CD14-positive monocyte (primary cell): ENCODE results near the gene MAST4. TPM values are rescaled to one million over a fixed set of nuclear protein-coding genes. Genes with fewer than 3 reads are reported as not detected.

Experiments
- DNase-seq, 3 donors: peaks; one replicate each; pipeline ENCODE4 v3.0.0-alpha.2; 2011 to 2022
- H2AFZ ChIP-seq: 2 replicates; pipeline ENCODE4 v1.6.0; 2012; ENCODE audit warnings: mild to moderate bottlenecking, low read depth, low read length, inconsistent platforms; ENCODE audit not compliant: insufficient read depth, poor library complexity, severe bottlenecking
- H3K27ac ChIP-seq, 2 donors: 1 replicate in 1 of 2; 2 replicates in 1 of 2; pipeline ENCODE4 v1.5.1; 2012 to 2013; ENCODE audit warnings: low read length in 2 of 2, control low read depth in 1 of 2, inconsistent platforms in 1 of 2, low read depth in 1 of 2, mild to moderate bottlenecking in 1 of 2
- H3K27me3 ChIP-seq, 2 donors: one replicate each; pipeline versions ENCODE4 v1.6.0 to v1.6.1; 2011 to 2013; ENCODE audit warnings: low read length in 2 of 2; ENCODE audit not compliant: control insufficient read depth in 2 of 2, insufficient read depth in 2 of 2
- H3K36me3 ChIP-seq, 2 donors: replicated peaks in 1 of 2; 1 replicate in 1 of 2; 2 replicates in 1 of 2; pipeline versions ENCODE4 v1.5.1 to v1.6.1; 2012 to 2013; ENCODE audit warnings: low read length in 2 of 2, control low read depth in 1 of 2, inconsistent platforms in 1 of 2, mild to moderate bottlenecking in 1 of 2; ENCODE audit not compliant: insufficient read depth in 2 of 2, control insufficient read depth in 1 of 2
- H3K4me1 ChIP-seq, 2 donors: 1 replicate in 1 of 2; 2 replicates in 1 of 2; pipeline versions ENCODE4 v1.5.1 to v1.6.1; 2012 to 2013; ENCODE audit warnings: low read length in 2 of 2, control low read depth in 1 of 2, inconsistent platforms in 1 of 2, mild to moderate bottlenecking in 1 of 2, moderate library complexity in 1 of 2; ENCODE audit not compliant: insufficient read depth in 2 of 2, control insufficient read depth in 1 of 2
- H3K4me2 ChIP-seq: replicated peaks from 2 replicates; pipeline ENCODE3; 2012; ENCODE audit warnings: low read length, moderate library complexity, mild to moderate bottlenecking; ENCODE audit not compliant: poor library complexity, severe bottlenecking; ENCODE audit errors: extremely low read depth
- H3K4me3 ChIP-seq, 3 experiments: fragments of 200-600 bp in 1 of 3; sonication (generic) in 1 of 3; replicated peaks in 1 of 3; 1 replicate in 2 of 3; 2 replicates in 1 of 3; pipeline ENCODE4 v1.5.1; 2011 to 2013; ENCODE audit warnings: low read length in 3 of 3, mild to moderate bottlenecking in 3 of 3, control low read depth in 2 of 3, low read depth in 2 of 3, inconsistent platforms in 1 of 3, moderate library complexity in 1 of 3
- H3K79me2 ChIP-seq: 2 replicates; pipeline ENCODE4 v1.6.0; 2012; ENCODE audit warnings: mild to moderate bottlenecking, control low read depth, inconsistent platforms, low read length, moderate library complexity; ENCODE audit not compliant: insufficient read depth
- H3K9ac ChIP-seq: 2 replicates; pipeline ENCODE4 v1.6.0; 2017; ENCODE audit warnings: low read length, mild to moderate bottlenecking; ENCODE audit not compliant: insufficient read depth, poor library complexity, severe bottlenecking
- H3K9me3 ChIP-seq, 2 donors: replicated peaks in 1 of 2; 1 replicate in 1 of 2; 2 replicates in 1 of 2; pipeline versions ENCODE4 v1.5.1 to v1.6.1; 2012 to 2013; ENCODE audit warnings: low read length in 2 of 2, control low read depth in 1 of 2; ENCODE audit not compliant: control insufficient read depth in 1 of 2, insufficient read depth in 1 of 2
- H4K20me1 ChIP-seq: 2 replicates; pipeline ENCODE4 v1.6.0; 2012; ENCODE audit warnings: mild to moderate bottlenecking, low read length, control low read depth, moderate library complexity; ENCODE audit not compliant: insufficient read depth
- H3K27ac Mint-ChIP-seq, 7 donors: one replicate each; pipeline ENCODE4 v1.8.0; 2020; ENCODE audit warnings: mild to moderate bottlenecking in 7 of 7, mixed read lengths in 7 of 7, moderate library complexity in 6 of 7, inconsistent platforms in 2 of 7
- H3K27me3 Mint-ChIP-seq, 3 donors: one replicate each; pipeline ENCODE4 v1.8.0; 2021 to 2022; ENCODE audit warnings: low read depth in 3 of 3, mild to moderate bottlenecking in 3 of 3, mixed read lengths in 3 of 3, moderate library complexity in 3 of 3, inconsistent platforms in 1 of 3
- H3K36me3 Mint-ChIP-seq, 2 donors: one replicate each; pipeline ENCODE4 v1.8.0; 2020; ENCODE audit warnings: mixed read lengths in 2 of 2, inconsistent platforms in 1 of 2, mild to moderate bottlenecking in 1 of 2
- H3K4me1 Mint-ChIP-seq: one replicate; pipeline ENCODE4 v1.8.0; 2020; ENCODE audit warnings: mild to moderate bottlenecking, mixed read lengths
- H3K4me3 Mint-ChIP-seq, 2 donors: one replicate each; pipeline ENCODE4 v1.8.0; 2020; ENCODE audit warnings: mild to moderate bottlenecking in 2 of 2, mixed read lengths in 2 of 2, moderate library complexity in 1 of 2
- H3K9me3 Mint-ChIP-seq, 7 donors: one replicate each; pipeline ENCODE4 v1.8.0; 2020 to 2022; ENCODE audit warnings: mixed read lengths in 7 of 7, mild to moderate bottlenecking in 6 of 7, moderate library complexity in 6 of 7, inconsistent platforms in 2 of 7
- CTCF ChIP-seq: fragments of 200-600 bp; IDR thresholded peaks from one replicate; pipeline ENCODE4 v1.8.0; 2022; ENCODE audit warnings: antibody characterized with exemption, mild to moderate bottlenecking
- WGBS: methylation state at CpG from one replicate; pipeline ENCODE4 v1.1.5; 2013; ENCODE audit warnings: missing lambda C conversion rate; ENCODE audit not compliant: insufficient coverage; 5-methylcytosine and 5-hydroxymethylcytosine counted together
- intact Hi-C, 2 donors: fragments of 100-400 bp; cut with micrococcal nuclease; formaldehyde crosslinking; loops; one replicate each; pipeline versions ENCODE4 v1.15.0 to v1.15.1; 2023
- polyA plus RNA-seq, 3 donors: library from polyadenylated mRNA; depleted of rRNA in 1 of 3; unstranded in 2 of 3; stranded (reverse) in 1 of 3; fragments of 300-500 nt in 2 of 3; fragments of >200 nt in 1 of 3; fragmentation: Illumina TruSeq in 2 of 3; gene quantifications; 1 replicate in 2 of 3; 2 replicates in 1 of 3; pipeline ENCODE4 v1.2.3, GENCODE V29; 2012 to 2021

MAST4 gene
- polyA plus RNA-seq, 3 donors, result 0.03 to 0.24 TPM; not detected in 1

- no peak overlapping the region for H3K27ac ChIP-seq
- peak in 1 of 3 donors; percentile 15 for DNase-seq
- Mint-ChIP-seq H3K27ac (no peak overlapping the region), H3K27me3 (peaks cover 0 to 1% (median 0%) of the 10 kb centered on the region in 3 donors), H3K36me3 (no peaks in the 10 kb centered on the region), H3K9me3 (no peaks in the 10 kb centered on the region), H3K4me1 (peaks cover 22% of the 10 kb centered on the region), H3K4me3 (no peak overlapping the region)
- H3K27me3 ChIP-seq, result no peaks in the 10 kb centered on the region
- H3K9me3 ChIP-seq, result no peaks in the 10 kb centered on the region
- WGBS, result 89% methylated on average over 4 of the region's 7 CpGs
- no peak overlapping the region for H3K4me2 ChIP-seq
- H3K36me3 ChIP-seq, result no peaks in the 10 kb centered on the region
- no peak overlapping the region for H3K4me3 ChIP-seq
- no peak for TF ChIP-seq CTCF
- intact Hi-C loops, result no loop called here
- no peak overlapping the region for H2AFZ ChIP-seq
- H3K79me2 ChIP-seq, result no peaks in the 10 kb centered on the region
- no peak overlapping the region for H3K9ac ChIP-seq
- H3K4me1 ChIP-seq, result peaks cover 17 to 24% of the 10 kb centered on the region in 2 donors
- no peaks in the 10 kb centered on the region for H4K20me1 ChIP-seq
Measured at GRCh38 chr5:67019065-67019845, 423.1 kb downstream of the MAST4 start.

GRCh38 chr5:67020096-67020615 is 424.0 kb downstream of the MAST4 start:
- peaks cover 0 to 1% (median 0%) of the 10 kb centered on the region in 3 donors for H3K27me3 Mint-ChIP-seq
- Histone ChIP-seq H3K4me1 (peaks cover 14 to 19% of the 10 kb centered on the region in 2 donors), H3K27me3 (no peaks in the 10 kb centered on the region), H3K27ac (no peak overlapping the region), H3K79me2 (no peaks in the 10 kb centered on the region), H4K20me1 (no peaks in the 10 kb centered on the region), H3K9me3 (no peaks in the 10 kb centered on the region), H3K4me3 (no peak overlapping the region), H3K36me3 (no peaks in the 10 kb centered on the region), H3K4me2 (no peak overlapping the region), H3K9ac (no peak overlapping the region), H2AFZ (no peak overlapping the region)
- no peaks in the 10 kb centered on the region for H3K9me3 Mint-ChIP-seq
- DNase-seq, result no peak
- intact Hi-C loops, result no loop called here
- H3K4me1 Mint-ChIP-seq, result peaks cover 17% of the 10 kb centered on the region
- no peak overlapping the region for H3K4me3 Mint-ChIP-seq
- no peak overlapping the region for H3K27ac Mint-ChIP-seq
- WGBS, result no CpG with 5 or more reads among the region's 3 CpGs
- TF ChIP-seq CTCF, result no peak
- no peaks in the 10 kb centered on the region for H3K36me3 Mint-ChIP-seq
